PFSK-1 (cell line): ENCODE data around the gene VAMP5.

Experiments
- REST ChIP-seq, 2 experiments: IDR thresholded peaks; 2 replicates each; pipeline versions ENCODE4 v1.6.1 to v1.8.0; 2011 to 2012; ENCODE audit warnings: low read depth in 2 of 2, low read length in 2 of 2, control low read depth in 1 of 2, inconsistent platforms in 1 of 2, mild to moderate bottlenecking in 1 of 2, moderate library complexity in 1 of 2; ENCODE audit not compliant: insufficient read depth in 1 of 2
- SIN3A ChIP-seq: IDR thresholded peaks from 2 replicates; pipeline ENCODE4 v1.6.1; 2012; ENCODE audit warnings: mild to moderate bottlenecking, low read length, moderate library complexity, borderline replicate concordance; ENCODE audit not compliant: insufficient read depth
- TAF1 ChIP-seq: IDR thresholded peaks from 2 replicates; pipeline ENCODE4 v1.6.1; 2012; ENCODE audit warnings: low read length, control low read depth, borderline replicate concordance; ENCODE audit not compliant: insufficient read depth

DNA sequence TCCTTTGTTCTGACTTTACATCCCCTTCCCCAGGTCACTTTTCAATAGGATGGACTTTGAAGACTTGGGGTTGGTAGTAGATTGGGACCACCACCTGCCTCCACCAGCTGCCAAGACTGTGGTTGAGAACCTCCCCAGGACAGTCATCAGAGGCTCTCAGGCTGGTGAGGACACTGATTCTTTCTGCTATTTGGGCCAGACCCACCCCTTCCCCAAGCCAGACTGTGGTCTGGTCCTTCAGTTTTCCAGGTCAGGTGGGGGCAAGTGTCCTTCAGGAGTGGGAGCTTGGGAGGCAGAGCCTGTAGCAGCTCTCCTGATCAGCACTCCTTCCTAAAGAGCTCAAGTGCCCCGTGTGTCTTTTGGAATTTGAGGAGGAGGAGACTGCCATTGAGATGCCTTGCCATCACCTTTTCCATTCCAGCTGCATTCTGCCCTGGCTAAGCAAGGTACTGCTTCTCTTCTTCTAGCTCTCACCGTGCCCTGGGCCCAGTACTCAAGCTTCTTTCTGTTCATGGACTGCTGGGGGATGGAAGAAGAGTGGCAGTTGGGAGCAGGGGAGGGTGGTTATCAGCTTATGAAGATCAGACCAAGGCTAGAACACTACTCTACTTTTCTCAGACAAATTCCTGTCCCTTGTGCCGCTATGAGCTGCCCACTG is 12.4 kb downstream of the VAMP5 start:
- TF ChIP-seq REST (IDR thresholded peaks at IDR 0.05; ENCODE audit: insufficient read depth in 1 of 2, low read depth in 2 of 2, low read length in 2 of 2), result no peak
- no peak for TF ChIP-seq TAF1
- TF ChIP-seq SIN3A, result no peak
